Esophagus muscularis mucosa (tissue), 4 donors: ENCODE data around the gene CDHR2. TPM values are rescaled to one million over a fixed set of nuclear protein-coding genes. Genes with fewer than 3 reads are reported as not detected.
"Not testable (repeated sequence)": the region's sequence is repeated elsewhere in the genome, so short reads cannot be mapped to it uniquely, and the experiment has no call there.

Source experiments
- DNase-seq: peaks from one replicate; pipeline ENCODE4 v3.0.0-alpha.2; 2017; ENCODE audit errors: extremely low spot score
- H3K27ac ChIP-seq, 4 donors: fragments of 200-600 bp; sonication (generic); replicated peaks in 1 of 4; 1 replicate in 3 of 4; 2 replicates in 1 of 4; pipeline ENCODE4 v1.5.1; 2016 to 2019; ENCODE audit warnings: mild to moderate bottlenecking in 1 of 4
- H3K27me3 ChIP-seq, 4 donors: fragments of 200-600 bp; sonication (generic); one replicate each; pipeline versions ENCODE4 v1.5.1 to v1.6.0; 2016 to 2019
- H3K36me3 ChIP-seq, 4 donors: fragments of 200-600 bp; sonication (generic); one replicate each; pipeline ENCODE4 v1.5.1; 2016 to 2019
- H3K4me1 ChIP-seq, 4 donors: fragments of 200-600 bp; sonication (generic); one replicate each; pipeline ENCODE4 v1.5.1; 2016 to 2019
- H3K4me3 ChIP-seq, 4 donors: fragments of 200-600 bp; sonication (generic); 1 replicate in 2 of 4; 2 replicates in 2 of 4; pipeline ENCODE4 v1.5.1; 2016 to 2019; ENCODE audit warnings: mild to moderate bottlenecking in 4 of 4, moderate library complexity in 1 of 4
- H3K9me3 ChIP-seq, 4 donors: fragments of 200-600 bp; sonication (generic); 1 replicate in 3 of 4; 2 replicates in 1 of 4; pipeline ENCODE4 v1.5.1; 2016 to 2019
- EP300 ChIP-seq: sonication (generic); formaldehyde crosslinking; IDR thresholded peaks from one replicate; pipeline ENCODE4 v1.6.1; 2017; ENCODE audit warnings: antibody characterized with exemption
- POLR2A ChIP-seq: fragments of 450-650 bp; IDR thresholded peaks from one replicate; pipeline ENCODE4 v1.6.1; 2017; ENCODE audit warnings: antibody characterized with exemption, moderate library complexity, mild to moderate bottlenecking, low read depth
- POLR2AphosphoS5 ChIP-seq, 2 donors: sonication (generic); formaldehyde crosslinking; IDR thresholded peaks; one replicate each; pipeline ENCODE4 v1.6.1; 2017; ENCODE audit warnings: antibody characterized with exemption in 2 of 2
- WGBS: methylation state at CpG from one replicate; pipeline ENCODE4 v1.1.5; 2018; 5-methylcytosine and 5-hydroxymethylcytosine counted together
- intact Hi-C: fragments of 100-400 bp; cut with DNase I; formaldehyde crosslinking; loops from one replicate; pipeline ENCODE4 v1.15.1; 2023
- total RNA-seq, 4 donors: library from RNA; depleted of rRNA; stranded (reverse); fragments of >200 nt; gene quantifications; one replicate each; pipeline versions ENCODE4 v1.1.0 to v1.2.1, GENCODE V29; 2016
- TF ChIP-seq, protein P1 (sequence below), 3 experiments: fragments of 200-600 bp in 2 of 3; fragments of 450-650 bp in 1 of 3; sonication (generic) in 2 of 3; IDR thresholded peaks; one replicate each; pipeline ENCODE4 v1.5.1; 2017 to 2019; ENCODE audit warnings: antibody characterized with exemption in 3 of 3, mild to moderate bottlenecking in 2 of 3, moderate library complexity in 1 of 3

CDHR2 gene
- total RNA-seq, 4 donors from 2014 or later, result 0.92 TPM; not detected in 3

DNA sequence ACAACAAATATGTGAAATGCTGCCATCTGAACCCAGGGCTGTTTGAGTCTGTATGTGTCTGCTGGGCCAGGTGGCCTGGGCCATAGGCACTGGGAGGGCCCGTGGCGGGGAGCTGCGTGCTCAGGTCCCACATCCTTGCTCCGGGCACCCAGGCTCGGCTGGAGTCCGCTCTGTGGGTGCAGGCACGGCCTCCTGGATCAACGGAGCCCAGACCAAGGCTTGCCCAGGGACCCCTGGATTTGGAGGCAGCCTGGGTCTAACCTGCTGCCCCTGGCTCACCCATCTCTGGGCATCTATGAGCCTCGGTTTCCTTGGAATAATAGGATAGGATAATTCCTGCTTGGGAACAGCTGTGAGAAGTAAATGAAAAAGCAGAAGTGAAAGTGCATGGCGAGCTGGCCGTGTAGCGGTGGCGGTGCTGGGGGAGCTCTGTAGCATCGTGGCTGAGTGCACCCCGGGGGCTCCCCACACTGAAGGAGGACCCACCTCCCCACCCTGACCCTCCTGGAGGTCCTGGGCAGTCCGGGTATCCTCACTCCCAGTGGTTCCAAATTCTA, 1.2 kb downstream of the CDHR2 start:
- no peaks in the 10 kb centered on the region for H3K36me3 ChIP-seq
- no peaks in the 10 kb centered on the region for H3K9me3 ChIP-seq
- H3K27me3 ChIP-seq, result peaks cover 0 to 32% (median 4%) of the 10 kb centered on the region in 4 donors
- DNase-seq, result no peak
- intact Hi-C loops, result no loop called here
- peaks cover 0 to 19% (median 15%) of the 10 kb centered on the region in 4 donors for H3K4me1 ChIP-seq
- no peak overlapping the region for H3K4me3 ChIP-seq
- WGBS, result 69% methylated on average over 8 of the region's 16 CpGs
- TF ChIP-seq POLR2AphosphoS5 (IDR thresholded peaks at IDR 0.05) (no peak), POLR2A (no peak), EP300 (no peak)
- TF ChIP-seq, protein P1, sequence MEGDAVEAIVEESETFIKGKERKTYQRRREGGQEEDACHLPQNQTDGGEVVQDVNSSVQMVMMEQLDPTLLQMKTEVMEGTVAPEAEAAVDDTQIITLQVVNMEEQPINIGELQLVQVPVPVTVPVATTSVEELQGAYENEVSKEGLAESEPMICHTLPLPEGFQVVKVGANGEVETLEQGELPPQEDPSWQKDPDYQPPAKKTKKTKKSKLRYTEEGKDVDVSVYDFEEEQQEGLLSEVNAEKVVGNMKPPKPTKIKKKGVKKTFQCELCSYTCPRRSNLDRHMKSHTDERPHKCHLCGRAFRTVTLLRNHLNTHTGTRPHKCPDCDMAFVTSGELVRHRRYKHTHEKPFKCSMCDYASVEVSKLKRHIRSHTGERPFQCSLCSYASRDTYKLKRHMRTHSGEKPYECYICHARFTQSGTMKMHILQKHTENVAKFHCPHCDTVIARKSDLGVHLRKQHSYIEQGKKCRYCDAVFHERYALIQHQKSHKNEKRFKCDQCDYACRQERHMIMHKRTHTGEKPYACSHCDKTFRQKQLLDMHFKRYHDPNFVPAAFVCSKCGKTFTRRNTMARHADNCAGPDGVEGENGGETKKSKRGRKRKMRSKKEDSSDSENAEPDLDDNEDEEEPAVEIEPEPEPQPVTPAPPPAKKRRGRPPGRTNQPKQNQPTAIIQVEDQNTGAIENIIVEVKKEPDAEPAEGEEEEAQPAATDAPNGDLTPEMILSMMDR (IDR thresholded peaks at IDR 0.05), result no peak
- H3K27ac ChIP-seq, result no peak overlapping the region

DNA sequence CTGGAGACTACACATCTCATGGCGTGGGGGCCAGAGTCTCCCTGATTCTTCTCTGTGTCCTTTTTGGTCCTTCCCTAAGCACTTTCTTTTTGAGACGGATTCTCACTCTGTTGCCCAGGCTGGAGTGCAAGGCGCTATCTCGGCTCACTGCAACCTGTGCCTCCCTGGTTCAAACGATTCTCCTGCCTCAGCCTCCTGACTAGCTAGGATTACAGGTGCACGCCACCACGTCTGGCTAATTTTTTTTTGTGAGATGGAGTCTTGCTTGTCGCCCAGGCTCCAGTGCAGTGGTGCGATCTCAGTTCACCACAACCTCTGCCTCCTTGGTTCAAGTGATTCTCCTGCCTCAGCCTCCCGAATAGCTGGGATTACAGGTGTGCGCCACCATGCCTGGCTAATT, 1.8 kb downstream of the CDHR2 start:
- H3K36me3 ChIP-seq, H3K27ac ChIP-seq, H3K4me3 ChIP-seq, H3K9me3 ChIP-seq, DNase-seq, intact Hi-C loops: not testable (repeated sequence)
- peaks cover 0 to 15% (median 12%) of the 10 kb centered on the region in 4 donors for H3K4me1 ChIP-seq
- peaks cover 0 to 34% (median 4%) of the 10 kb centered on the region in 4 donors for H3K27me3 ChIP-seq
- WGBS, result 88% methylated on average over 11 of the region's 11 CpGs

DNA sequence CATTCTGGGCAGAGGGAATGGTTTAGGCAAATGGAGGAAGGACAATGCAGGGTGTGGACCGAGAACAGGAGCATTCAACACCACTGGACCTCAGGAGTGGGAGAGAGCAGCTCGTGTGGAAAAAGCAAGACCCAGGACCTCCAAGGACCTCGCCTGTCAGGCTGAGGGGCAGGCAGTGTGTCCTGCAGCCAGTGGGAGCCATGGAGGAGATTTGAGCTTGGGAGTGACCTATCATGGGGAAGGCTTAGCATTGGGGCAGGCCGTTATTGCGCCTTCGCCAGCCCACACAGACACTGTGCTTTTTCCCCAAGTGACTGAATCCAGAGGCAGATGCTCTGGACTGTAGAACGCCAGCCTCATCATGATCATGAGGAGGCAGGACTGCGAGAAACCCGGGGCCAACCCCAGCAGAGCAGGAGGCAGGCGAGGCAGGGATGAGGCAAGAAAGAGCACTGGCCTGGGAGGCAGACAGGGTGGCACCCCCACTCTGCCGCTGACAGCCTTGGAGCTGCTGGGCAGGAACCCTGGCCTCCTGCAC, 3.3 kb downstream of the CDHR2 start:
- Histone ChIP-seq H3K27ac (no peak overlapping the region), H3K27me3 (peaks cover 0 to 38% (median 4%) of the 10 kb centered on the region in 4 donors), H3K9me3 (no peaks in the 10 kb centered on the region), H3K36me3 (no peaks in the 10 kb centered on the region), H3K4me3 (no peak overlapping the region), H3K4me1 (peaks cover 0 to 12% (median 9%) of the 10 kb centered on the region in 4 donors)
- 76% methylated on average over 9 of the region's 11 CpGs for WGBS
- TF ChIP-seq EP300 (no peak), POLR2AphosphoS5 (IDR thresholded peaks at IDR 0.05) (no peak), POLR2A (no peak)
- TF ChIP-seq, protein P1 (IDR thresholded peaks at IDR 0.05), result no peak
- no peak for DNase-seq
- intact Hi-C loops, result no loop called here

DNA sequence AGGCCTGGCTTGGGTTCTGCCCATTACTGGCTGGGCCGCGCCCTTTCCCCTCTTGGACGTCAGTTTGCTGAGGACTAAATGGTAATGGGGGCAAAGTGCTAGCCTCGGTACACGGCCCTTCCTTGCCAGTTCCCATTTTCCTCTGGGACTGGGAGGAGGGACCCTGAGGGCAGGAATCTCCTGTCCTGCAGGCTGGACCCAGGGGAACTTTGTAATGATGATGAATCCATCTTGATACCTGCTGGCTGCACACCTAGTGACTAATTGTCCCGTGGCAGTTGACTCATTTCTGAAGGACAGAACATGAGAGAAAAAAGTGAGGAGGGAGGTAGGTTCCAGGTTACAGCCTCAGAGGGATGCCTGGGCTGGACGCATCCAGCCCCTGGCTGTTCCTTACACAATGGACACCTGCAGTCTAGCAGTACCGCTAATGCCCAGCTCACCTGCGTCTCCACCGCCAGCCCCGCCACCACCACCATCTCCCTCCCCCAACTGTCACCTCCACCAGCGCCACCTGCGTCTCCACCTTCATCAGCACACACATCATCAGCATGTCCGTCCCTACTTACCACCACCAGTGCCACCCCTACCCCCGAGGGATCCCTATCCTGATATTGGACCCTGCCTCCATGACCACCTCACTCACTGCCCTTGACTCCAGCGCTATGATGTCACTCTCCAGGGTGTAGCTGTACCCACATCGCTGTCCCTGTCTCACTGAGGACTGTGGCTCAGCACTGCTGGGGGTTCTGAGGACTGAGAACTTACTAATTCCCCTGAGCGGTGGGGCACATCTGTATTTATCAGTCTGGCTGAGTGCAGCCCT, 4.3 kb downstream of the CDHR2 start:
- intact Hi-C loops, result no loop called here
- H3K27ac ChIP-seq, result no peak overlapping the region
- no peaks in the 10 kb centered on the region for H3K36me3 ChIP-seq
- WGBS, result 71% methylated on average over 17 of the region's 18 CpGs
- H3K9me3 ChIP-seq, result no peaks in the 10 kb centered on the region
- DNase-seq, result no peak
- peaks cover 0 to under 1% (median 0%) of the 10 kb centered on the region in 4 donors for H3K4me1 ChIP-seq
- no peak overlapping the region for H3K4me3 ChIP-seq
- peaks cover 0 to 46% (median 4%) of the 10 kb centered on the region in 4 donors for H3K27me3 ChIP-seq
- TF ChIP-seq POLR2A (no peak), POLR2AphosphoS5 (IDR thresholded peaks at IDR 0.05) (no peak), EP300 (no peak)
- TF ChIP-seq, protein P1 (IDR thresholded peaks at IDR 0.05), result no peak

DNA sequence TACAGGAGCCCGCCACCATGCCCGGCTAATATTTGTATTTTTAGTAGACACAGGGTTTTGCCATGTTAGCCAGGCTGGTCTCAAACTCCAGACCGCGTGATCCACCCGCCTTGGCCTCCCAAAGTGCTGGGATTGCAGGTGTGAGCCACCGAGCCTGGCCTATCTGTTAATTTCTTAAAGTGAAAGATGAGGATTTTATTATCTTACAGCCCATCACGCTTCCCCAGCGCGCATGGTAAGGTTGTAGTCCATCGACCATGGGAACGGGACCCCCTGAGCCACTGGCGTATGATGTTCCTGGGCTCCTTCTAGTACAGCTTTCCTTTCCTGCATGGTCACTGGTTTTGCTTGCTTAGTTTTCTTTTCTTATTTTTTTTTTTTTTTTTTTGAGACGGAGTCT, 8.7 kb downstream of the CDHR2 start:
- TF ChIP-seq POLR2A, result no peak
- TF ChIP-seq POLR2AphosphoS5 (IDR thresholded peaks at IDR 0.05), result no peak
- TF ChIP-seq EP300, result no peak
- TF ChIP-seq, protein P1 (IDR thresholded peaks at IDR 0.05), result no peak
- H3K27me3 ChIP-seq, result peaks cover 0 to 67% (median 4%) of the 10 kb centered on the region in 4 donors
- no peaks in the 10 kb centered on the region for H3K4me1 ChIP-seq
- no peak overlapping the region for H3K4me3 ChIP-seq
- intact Hi-C loops, result no loop called here
- H3K9me3 ChIP-seq, result no peaks in the 10 kb centered on the region
- no peaks in the 10 kb centered on the region for H3K36me3 ChIP-seq
- no peak overlapping the region for H3K27ac ChIP-seq
- DNase-seq, result no peak
- 95% methylated on average over 13 of the region's 13 CpGs for WGBS
